ENCODE results near the gene ABCA1.
"Not testable (repeated sequence)": the region's sequence is repeated elsewhere in the genome, so short reads cannot be mapped to it uniquely, and the experiment has no call there.

The ABCA1 gene

DNA sequence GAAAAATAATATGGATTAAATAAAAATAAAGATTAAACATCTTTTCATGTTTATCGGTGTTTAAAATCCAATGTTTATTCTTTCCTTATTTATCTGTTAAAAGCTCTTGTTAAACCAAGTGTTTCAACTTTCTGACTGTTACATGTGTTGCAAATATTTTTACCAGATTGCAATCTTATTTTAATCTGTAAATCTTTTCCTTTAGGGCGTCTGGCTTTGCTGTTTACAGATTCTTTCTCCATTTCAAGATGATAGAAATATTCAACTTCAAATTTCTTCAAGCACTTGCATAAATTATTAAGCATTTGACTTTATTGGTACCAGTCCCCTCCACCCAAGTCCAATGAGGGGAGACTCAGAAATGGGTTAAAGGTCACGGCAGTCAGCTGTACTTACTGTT, 16.9 kb upstream of the ABCA1 start:
- DNase-seq (ENCODE audit: low read depth in 2 of 2), result no peak

GRCh38 chr9:104944356-104944755, 16.4 kb upstream of the ABCA1 start:
- DNase-seq (ENCODE audit: low read depth in 2 of 2), result no peak

DNA sequence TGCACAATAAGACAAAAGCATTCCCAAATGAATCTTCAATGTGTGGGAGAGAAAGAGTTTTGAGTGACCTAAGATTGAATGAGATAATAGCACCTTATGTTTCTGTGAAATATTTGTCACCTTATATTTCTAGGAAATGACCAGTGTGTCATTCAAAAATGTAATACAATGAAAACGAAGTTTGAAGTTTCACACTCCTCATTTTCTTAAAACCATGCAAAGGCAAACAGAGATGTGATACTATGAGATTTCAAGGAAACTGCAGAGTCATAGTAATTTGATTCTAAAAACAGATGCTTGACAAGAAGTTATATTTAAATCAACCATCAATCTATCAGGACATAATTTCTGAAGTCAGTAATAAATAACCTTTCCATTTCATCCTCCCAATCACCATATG, 13.6 kb upstream of the ABCA1 start:
- DNase-seq (ENCODE audit: low read depth in 2 of 2), result no peak

DNA sequence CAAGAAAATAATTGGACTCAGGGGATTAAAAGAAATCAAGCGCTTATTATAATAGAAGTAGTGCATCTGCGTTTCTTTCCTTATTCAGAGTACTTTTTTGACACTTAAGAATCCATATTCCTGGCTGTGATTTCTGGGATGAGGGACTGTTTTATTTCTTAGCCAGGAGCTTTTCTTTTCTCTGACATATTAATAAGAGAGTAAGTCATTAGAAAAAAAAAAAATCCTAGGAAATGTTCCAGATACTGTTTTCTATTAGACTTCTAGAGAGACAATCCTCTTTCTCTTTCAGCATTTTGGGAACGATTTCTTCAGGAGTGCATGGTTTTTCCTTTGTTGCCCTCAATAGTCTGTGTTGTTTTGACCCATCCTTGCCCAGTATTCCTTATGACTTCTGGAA, 8.3 kb upstream of the ABCA1 start:
- DNase-seq (ENCODE audit: low read depth in 2 of 2), result no peak

DNA sequence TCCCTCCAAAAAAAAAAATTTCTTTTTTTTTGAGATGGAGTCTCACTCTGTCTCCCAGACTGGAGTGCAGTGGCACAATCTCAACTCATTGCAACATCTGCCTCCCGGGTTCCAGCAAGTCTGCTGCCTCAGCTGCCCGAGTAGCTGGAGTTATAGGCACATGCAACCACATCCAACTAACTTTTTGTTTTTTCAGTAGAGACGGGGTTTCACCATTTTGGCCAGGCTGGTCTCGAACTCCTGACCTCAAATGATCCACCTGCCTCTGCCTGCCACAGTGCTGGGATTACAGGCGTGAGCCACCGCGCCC, 7.5 kb upstream of the ABCA1 start:
- DNase-seq (ENCODE audit: low read depth in 2 of 2), result not testable (repeated sequence)

DNA sequence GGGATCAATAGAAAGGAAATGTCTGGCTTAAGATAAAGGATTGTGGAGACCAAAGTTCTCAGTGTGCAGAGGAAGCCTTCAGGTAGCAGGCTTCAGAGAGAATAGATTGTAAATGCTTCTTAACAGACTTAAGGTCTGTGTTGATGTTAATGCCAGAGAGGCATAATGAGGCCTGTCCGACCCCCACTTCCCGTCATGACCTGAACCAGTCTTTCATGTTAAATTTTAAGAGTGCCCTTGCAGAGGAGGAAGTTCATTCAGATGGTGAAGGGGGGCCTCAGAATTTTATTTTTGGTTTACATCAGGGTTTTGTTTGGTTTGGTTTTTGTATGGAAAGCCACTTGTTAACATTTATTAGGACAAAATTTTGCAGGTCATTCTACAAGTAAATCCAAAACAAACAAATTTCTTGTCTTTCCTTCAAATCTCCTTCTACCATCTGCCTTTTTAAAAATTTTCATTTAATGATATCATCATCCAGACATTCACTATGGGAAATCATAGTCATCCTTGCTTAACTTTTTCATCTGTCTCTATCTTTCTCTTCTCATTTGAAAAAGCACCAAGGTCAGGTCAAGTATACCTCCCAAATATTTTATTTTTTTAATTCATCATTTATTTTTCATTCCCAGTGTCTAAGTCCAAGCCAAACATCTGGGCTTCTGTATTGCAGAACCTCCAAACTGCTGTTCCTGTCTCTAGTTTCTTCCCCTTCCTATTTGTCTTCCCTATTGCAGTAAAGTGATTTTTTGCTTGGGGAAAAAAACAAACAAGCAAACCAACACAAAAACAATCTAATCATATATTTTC, 6.9 kb upstream of the ABCA1 start:
- no peak for DNase-seq (ENCODE audit: low read depth in 2 of 2)

DNA sequence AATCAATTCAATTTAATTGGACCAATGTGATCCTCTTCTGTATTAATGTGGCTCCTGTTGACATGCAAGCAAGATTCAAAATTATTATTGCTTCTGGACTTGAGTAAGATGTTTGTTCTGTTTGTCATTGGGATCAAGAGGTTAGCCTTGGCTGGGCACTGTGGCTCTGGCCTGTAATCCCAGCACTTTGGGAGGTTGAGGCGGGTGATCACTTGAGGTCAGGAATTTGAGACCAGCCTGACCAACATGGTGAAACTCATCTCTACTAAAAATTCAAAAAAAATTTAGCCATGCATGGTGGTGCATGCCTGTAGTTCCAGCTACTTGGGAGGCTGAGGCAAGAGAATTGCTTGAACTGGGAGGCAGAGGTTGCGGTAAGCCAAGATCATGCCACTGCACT, 5.1 kb upstream of the ABCA1 start:
- DNase-seq (ENCODE audit: low read depth in 2 of 2), result not testable (repeated sequence)

DNA sequence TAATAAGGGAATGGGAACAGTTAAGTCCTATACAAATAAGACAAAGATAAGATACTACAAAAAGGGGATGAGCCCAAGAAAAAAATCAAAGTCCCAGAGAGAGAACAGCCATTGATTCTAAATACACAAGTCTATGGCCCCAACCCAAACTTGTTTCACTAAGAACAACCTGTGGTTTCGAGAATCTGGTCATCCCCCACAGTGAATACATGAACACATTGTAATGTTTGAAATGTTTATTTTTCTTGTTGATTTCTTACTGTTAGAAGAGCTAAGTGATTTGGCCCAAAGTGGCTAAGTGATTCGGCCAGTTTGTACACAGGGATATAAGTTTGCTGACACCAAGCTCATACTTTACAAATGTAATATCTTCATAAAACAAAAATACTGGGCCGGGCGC, 3.3 kb upstream of the ABCA1 start:
- DNase-seq (ENCODE audit: low read depth in 2 of 2), result no peak

- DNase-seq (ENCODE audit: low read depth in 2 of 2), result no peak
Measured at GRCh38 chr9:104927216-104927911, 591 bp downstream of the ABCA1 start.

GRCh38 chr9:104923740-104924139, 4.2 kb downstream of the ABCA1 start:
- no peak for DNase-seq (ENCODE audit: low read depth in 2 of 2)

GRCh38 chr9:104923289-104923688, 4.7 kb downstream of the ABCA1 start:
- no peak for DNase-seq (ENCODE audit: low read depth in 2 of 2)

- not testable (repeated sequence) for DNase-seq (ENCODE audit: low read depth in 2 of 2)
Measured at GRCh38 chr9:104922748-104923147, 5.2 kb downstream of the ABCA1 start.

GRCh38 chr9:104921067-104921741, 6.8 kb downstream of the ABCA1 start:
- no peak for DNase-seq (ENCODE audit: low read depth in 2 of 2)

DNA sequence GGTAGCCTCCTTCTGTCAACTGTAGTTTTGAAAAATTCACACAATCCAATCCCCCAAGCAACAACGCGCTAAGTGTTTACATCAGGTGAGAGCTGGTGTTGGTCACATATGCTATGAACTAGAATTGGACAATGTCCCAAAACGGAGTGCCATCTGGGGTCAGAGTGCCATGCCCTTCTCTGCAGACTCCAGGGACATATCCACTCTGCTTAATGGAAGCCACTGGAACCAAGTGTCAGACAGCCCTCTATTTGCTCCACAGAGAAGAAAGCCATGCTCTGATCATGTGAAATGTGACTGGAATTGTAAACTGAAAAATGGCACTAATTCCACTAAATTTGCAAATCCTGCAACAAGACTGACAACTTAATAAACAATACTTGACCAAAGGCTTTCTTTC, 12.2 kb downstream of the ABCA1 start:
- DNase-seq (ENCODE audit: low read depth in 2 of 2), result no peak

GRCh38 chr9:104915049-104915448, 12.9 kb downstream of the ABCA1 start:
- DNase-seq (ENCODE audit: low read depth in 2 of 2), result no peak

DNA sequence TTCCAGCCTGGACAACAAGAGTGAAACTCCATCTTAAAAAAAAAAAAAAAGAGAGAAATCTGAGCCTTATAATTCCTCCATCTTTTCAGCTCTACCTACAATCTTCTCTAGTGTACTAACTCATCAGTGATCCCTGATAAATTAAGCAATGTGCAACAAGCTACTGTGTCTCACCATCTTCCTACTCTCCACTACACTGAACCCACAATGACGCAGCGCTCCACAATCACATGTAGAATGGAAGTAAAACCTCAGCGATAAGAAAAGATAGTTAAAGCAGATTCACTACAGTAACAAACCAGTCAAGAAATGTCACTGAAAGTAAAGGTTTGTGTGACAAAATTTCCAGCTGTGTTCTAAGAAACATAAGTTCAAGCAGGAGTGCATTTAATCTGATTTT, 13.5 kb downstream of the ABCA1 start:
- no peak for DNase-seq (ENCODE audit: low read depth in 2 of 2)

- DNase-seq (ENCODE audit: low read depth in 2 of 2), result no peak
Measured at GRCh38 chr9:104912606-104913005, 15.3 kb downstream of the ABCA1 start.

GRCh38 chr9:104911032-104911607, 16.8 kb downstream of the ABCA1 start:
- no peak for DNase-seq (ENCODE audit: low read depth in 2 of 2)

- no peak for DNase-seq (ENCODE audit: low read depth in 2 of 2)
Measured at GRCh38 chr9:104907278-104907951, 20.5 kb downstream of the ABCA1 start.

GRCh38 chr9:104906441-104907277, 21.3 kb downstream of the ABCA1 start:
- no peak for DNase-seq (ENCODE audit: low read depth in 2 of 2)

DNA sequence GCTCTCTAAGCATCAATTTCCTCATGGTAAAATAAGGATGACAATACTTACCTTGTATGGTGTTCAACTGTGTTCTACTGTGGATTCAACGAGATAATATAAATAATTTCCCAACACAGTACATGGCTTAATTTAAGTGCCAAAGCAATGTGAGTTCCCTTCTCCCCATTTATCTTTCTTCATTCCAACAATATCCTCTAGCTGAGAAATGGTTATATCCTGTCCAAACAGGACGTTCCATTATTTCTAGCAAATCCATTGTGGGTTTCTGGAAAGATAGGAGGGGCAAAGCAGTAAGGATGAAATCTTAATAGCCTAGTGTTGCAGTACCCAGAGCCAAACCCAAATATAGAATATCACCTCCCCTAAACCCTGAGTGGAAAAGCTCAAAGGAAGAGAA, 22.0 kb downstream of the ABCA1 start:
- no peak for DNase-seq (ENCODE audit: low read depth in 2 of 2)

Measured in stimulated activated CD8-positive, alpha-beta memory T cell treated with anti-CD3 and anti-CD28 coated beads, Interleukin-2, amount 100 ng/mL, for 1 hour (primary cell).